ENCODE data around the gene KRTAP3-3.

Gene KRTAP3-3

GRCh38 chr17:40951011-40951622 lies 42.8 kb downstream of the KRTAP3-3 start:
- Histone ChIP-seq H3K27me3 (ENCODE audit: control insufficient read depth in 1 of 2, insufficient read depth in 2 of 2, low read length in 2 of 2) (no peaks in the 10 kb centered on the region), H3K27ac (ENCODE audit: low read depth, low read length) (no peak overlapping the region)

GRCh38 chr17:40950176-40950575 lies 43.8 kb downstream of the KRTAP3-3 start:
- no peaks in the 10 kb centered on the region for H3K9me3 ChIP-seq (ENCODE audit: control insufficient read depth in 1 of 2, low read length in 2 of 2)
- H3K27me3 ChIP-seq (ENCODE audit: control insufficient read depth in 1 of 2, insufficient read depth in 2 of 2, low read length in 2 of 2): no peaks in the 10 kb centered on the region
- H3K4me3 ChIP-seq (ENCODE audit: low read depth in 1 of 2, low read length in 2 of 2): no peak overlapping the region
- H3K27ac ChIP-seq (ENCODE audit: low read depth, low read length): no peak overlapping the region
- no peak overlapping the region for H3K9ac ChIP-seq (ENCODE audit: low read depth in 1 of 2, low read length in 2 of 2)
- H3K4me1 ChIP-seq (ENCODE audit: control insufficient read depth in 1 of 2, insufficient read depth in 2 of 2, low read length in 2 of 2): peaks cover 4 to 12% of the 10 kb centered on the region in 2 donors
- H3K36me3 ChIP-seq (ENCODE audit: control insufficient read depth in 1 of 2, insufficient read depth in 2 of 2, low read length in 2 of 2): no peaks in the 10 kb centered on the region

More at GRCh38 chr17:40951011-40951622, 42.8 kb downstream of the KRTAP3-3 start:
- H3K9me3 ChIP-seq (ENCODE audit: control insufficient read depth in 1 of 2, low read length in 2 of 2): no peaks in the 10 kb centered on the region
- H3K9ac ChIP-seq (ENCODE audit: low read depth in 1 of 2, low read length in 2 of 2): no peak overlapping the region
- H3K4me1 ChIP-seq (ENCODE audit: control insufficient read depth in 1 of 2, insufficient read depth in 2 of 2, low read length in 2 of 2): peaks cover 4 to 12% of the 10 kb centered on the region in 2 donors
- no peaks in the 10 kb centered on the region for H3K36me3 ChIP-seq (ENCODE audit: control insufficient read depth in 1 of 2, insufficient read depth in 2 of 2, low read length in 2 of 2)
- no peak overlapping the region for H3K4me3 ChIP-seq (ENCODE audit: low read depth in 1 of 2, low read length in 2 of 2)

GRCh38 chr17:40949418-40949817 lies 44.5 kb downstream of the KRTAP3-3 start:
- no peaks in the 10 kb centered on the region for H3K36me3 ChIP-seq (ENCODE audit: control insufficient read depth in 1 of 2, insufficient read depth in 2 of 2, low read length in 2 of 2)
- no peaks in the 10 kb centered on the region for H3K9me3 ChIP-seq (ENCODE audit: control insufficient read depth in 1 of 2, low read length in 2 of 2)
- H3K27me3 ChIP-seq (ENCODE audit: control insufficient read depth in 1 of 2, insufficient read depth in 2 of 2, low read length in 2 of 2): no peaks in the 10 kb centered on the region
- no peak overlapping the region for H3K9ac ChIP-seq (ENCODE audit: low read depth in 1 of 2, low read length in 2 of 2)
- H3K4me3 ChIP-seq (ENCODE audit: low read depth in 1 of 2, low read length in 2 of 2): peak overlapping the region in 1 of 2 donors; percentile 4
- no peak overlapping the region for H3K27ac ChIP-seq (ENCODE audit: low read depth, low read length)
- peaks cover 4 to 12% of the 10 kb centered on the region in 2 donors for H3K4me1 ChIP-seq (ENCODE audit: control insufficient read depth in 1 of 2, insufficient read depth in 2 of 2, low read length in 2 of 2)

- H3K27me3 ChIP-seq (ENCODE audit: control insufficient read depth in 1 of 2, insufficient read depth in 2 of 2, low read length in 2 of 2): no peaks in the 10 kb centered on the region
- no peaks in the 10 kb centered on the region for H3K9me3 ChIP-seq (ENCODE audit: control insufficient read depth in 1 of 2, low read length in 2 of 2)
- no peak overlapping the region for H3K9ac ChIP-seq (ENCODE audit: low read depth in 1 of 2, low read length in 2 of 2)
- no peaks in the 10 kb centered on the region for H3K36me3 ChIP-seq (ENCODE audit: control insufficient read depth in 1 of 2, insufficient read depth in 2 of 2, low read length in 2 of 2)
- H3K27ac ChIP-seq (ENCODE audit: low read depth, low read length): no peak overlapping the region
- H3K4me3 ChIP-seq (ENCODE audit: low read depth in 1 of 2, low read length in 2 of 2): no peak overlapping the region
- H3K4me1 ChIP-seq (ENCODE audit: control insufficient read depth in 1 of 2, insufficient read depth in 2 of 2, low read length in 2 of 2): peaks cover 4 to 12% of the 10 kb centered on the region in 2 donors
These were observed 46.0 kb downstream of the KRTAP3-3 start for GRCh38 chr17:40947929-40948328.

GRCh38 chr17:40945414-40945813 lies 48.5 kb downstream of the KRTAP3-3 start:
- H3K27ac ChIP-seq (ENCODE audit: low read depth, low read length): no peak overlapping the region
- no peak overlapping the region for H3K9ac ChIP-seq (ENCODE audit: low read depth in 1 of 2, low read length in 2 of 2)
- no peaks in the 10 kb centered on the region for H3K27me3 ChIP-seq (ENCODE audit: control insufficient read depth in 1 of 2, insufficient read depth in 2 of 2, low read length in 2 of 2)
- H3K4me3 ChIP-seq (ENCODE audit: low read depth in 1 of 2, low read length in 2 of 2): no peak overlapping the region
- H3K4me1 ChIP-seq (ENCODE audit: control insufficient read depth in 1 of 2, insufficient read depth in 2 of 2, low read length in 2 of 2): peaks cover 4 to 12% of the 10 kb centered on the region in 2 donors
- no peaks in the 10 kb centered on the region for H3K36me3 ChIP-seq (ENCODE audit: control insufficient read depth in 1 of 2, insufficient read depth in 2 of 2, low read length in 2 of 2)
- H3K9me3 ChIP-seq (ENCODE audit: control insufficient read depth in 1 of 2, low read length in 2 of 2): no peaks in the 10 kb centered on the region

- Histone ChIP-seq H3K9ac (ENCODE audit: low read depth in 1 of 2, low read length in 2 of 2) (no peak overlapping the region), H3K27ac (ENCODE audit: low read depth, low read length) (no peak overlapping the region), H3K9me3 (ENCODE audit: control insufficient read depth in 1 of 2, low read length in 2 of 2) (no peaks in the 10 kb centered on the region), H3K4me3 (ENCODE audit: low read depth in 1 of 2, low read length in 2 of 2) (no peak overlapping the region), H3K27me3 (ENCODE audit: control insufficient read depth in 1 of 2, insufficient read depth in 2 of 2, low read length in 2 of 2) (no peaks in the 10 kb centered on the region), H3K36me3 (ENCODE audit: control insufficient read depth in 1 of 2, insufficient read depth in 2 of 2, low read length in 2 of 2) (no peaks in the 10 kb centered on the region), H3K4me1 (ENCODE audit: control insufficient read depth in 1 of 2, insufficient read depth in 2 of 2, low read length in 2 of 2) (peaks cover 4 to 8% of the 10 kb centered on the region in 2 donors)
These were observed 49.4 kb downstream of the KRTAP3-3 start for GRCh38 chr17:40944531-40944930.

Data from duodenal mucosa (tissue), 2 donors.